Memory B cell (primary cell): ENCODE results near the gene PLCB4.

Experiments
- ATAC-seq: fragments of 150-1000 bp; cut with Tn5 transposase; 2 replicates; pipeline ENCODE4 v1.10.0; 2021; ENCODE audit warnings: low read depth, mild to moderate bottlenecking, moderate library complexity
- DNase-seq, 2 donors: peaks; one replicate each; pipeline ENCODE4 v3.0.0; 2022; ENCODE audit warnings: low spot score in 2 of 2
- H3K27ac Mint-ChIP-seq: one replicate; pipeline ENCODE4 v1.8.0; 2022; ENCODE audit warnings: mild to moderate bottlenecking, moderate library complexity, mixed read lengths
- H3K27me3 Mint-ChIP-seq: one replicate; pipeline ENCODE4 v1.8.0; 2022; ENCODE audit warnings: mixed read lengths
- H3K36me3 Mint-ChIP-seq: one replicate; pipeline ENCODE4 v1.8.0; 2022; ENCODE audit warnings: mild to moderate bottlenecking, mixed read lengths
- H3K4me1 Mint-ChIP-seq: one replicate; pipeline ENCODE4 v1.8.0; 2022; ENCODE audit warnings: mixed read lengths
- H3K4me3 Mint-ChIP-seq: one replicate; pipeline ENCODE4 v1.8.0; 2022; ENCODE audit warnings: mild to moderate bottlenecking, moderate library complexity, mixed read lengths
- H3K9me3 Mint-ChIP-seq: one replicate; pipeline ENCODE4 v1.8.0; 2022; ENCODE audit warnings: mixed read lengths

PLCB4 gene

DNA sequence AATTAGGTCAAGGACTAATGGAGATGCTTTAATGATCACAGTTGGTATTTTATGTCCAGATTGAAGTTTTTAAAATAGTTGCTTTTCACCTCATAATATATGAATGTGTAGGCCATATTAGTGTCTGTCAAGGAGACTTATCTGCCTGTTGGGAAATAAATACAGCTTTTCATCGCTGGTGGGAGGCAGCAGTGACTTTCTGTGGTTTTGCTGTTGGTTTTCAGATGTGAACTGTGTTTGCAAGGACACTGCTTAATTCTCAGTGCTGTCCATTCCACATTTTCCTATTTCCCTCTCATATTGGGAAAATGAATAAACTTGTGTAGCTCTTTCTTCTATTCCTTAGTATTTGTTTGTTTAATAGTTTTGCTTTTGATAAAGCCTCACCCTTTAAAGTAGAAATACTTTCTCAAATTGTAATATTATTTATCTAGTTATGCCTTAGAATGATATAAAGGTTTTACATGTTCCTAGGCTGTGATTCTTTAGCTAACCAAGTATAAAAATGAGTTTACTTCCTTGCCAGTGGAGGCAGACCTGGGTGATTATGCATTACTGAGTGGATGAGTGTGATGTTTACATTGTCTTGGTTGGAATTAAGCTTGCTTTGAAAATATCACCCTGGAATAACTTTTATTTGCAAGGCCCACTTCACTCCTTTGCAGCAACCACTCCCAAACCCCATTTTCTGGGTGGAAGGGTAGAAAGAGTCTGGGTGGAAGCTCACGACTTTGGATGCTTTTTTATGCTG, 3.3 kb downstream of the PLCB4 start:
- ATAC-seq (no peak), DNase-seq (no peak)
- peaks cover 2% of the 10 kb centered on the region for H3K36me3 Mint-ChIP-seq
- no peak overlapping the region for H3K27ac Mint-ChIP-seq
- peaks cover 1% of the 10 kb centered on the region for H3K9me3 Mint-ChIP-seq
- H3K27me3 Mint-ChIP-seq = peaks cover 5% of the 10 kb centered on the region
- peaks cover 2% of the 10 kb centered on the region for H3K4me1 Mint-ChIP-seq
- no peak overlapping the region for H3K4me3 Mint-ChIP-seq

DNA sequence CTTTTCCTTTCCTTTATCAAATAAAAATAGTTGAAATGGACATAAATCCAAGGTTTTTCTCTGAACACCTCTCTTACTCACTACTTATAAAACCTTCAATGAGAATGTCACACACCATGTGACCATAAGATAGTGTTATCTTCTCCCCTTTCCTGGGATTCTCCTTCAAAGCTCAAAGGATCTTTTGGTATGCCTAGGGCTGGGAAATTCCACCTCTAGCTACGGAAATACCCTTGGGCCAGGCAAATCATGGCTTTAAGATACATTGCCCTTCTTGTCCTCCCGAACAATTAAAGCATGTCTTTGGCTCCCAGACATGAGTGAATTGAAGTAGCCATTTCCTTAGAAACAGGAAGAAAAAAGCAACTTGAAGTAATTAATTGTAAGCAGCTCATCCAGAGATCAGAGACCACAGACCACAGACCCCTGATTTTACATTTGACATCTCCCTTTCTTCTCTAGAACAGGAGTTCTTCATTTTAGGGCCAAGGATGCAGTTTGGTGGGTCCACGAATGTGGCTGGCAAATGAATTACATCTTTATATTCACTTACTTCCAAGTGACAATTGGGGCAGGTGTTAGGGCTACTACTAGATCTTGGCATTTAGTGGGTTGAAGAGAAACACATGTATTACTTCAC, 4.1 kb downstream of the PLCB4 start:
- Mint-ChIP-seq H3K4me3 (no peak overlapping the region), H3K27me3 (peaks cover 5% of the 10 kb centered on the region), H3K9me3 (peaks cover 1% of the 10 kb centered on the region), H3K36me3 (peaks cover 2% of the 10 kb centered on the region), H3K27ac (no peak overlapping the region), H3K4me1 (peaks cover 2% of the 10 kb centered on the region)
- ATAC-seq (no peak), DNase-seq (no peak)

DNA sequence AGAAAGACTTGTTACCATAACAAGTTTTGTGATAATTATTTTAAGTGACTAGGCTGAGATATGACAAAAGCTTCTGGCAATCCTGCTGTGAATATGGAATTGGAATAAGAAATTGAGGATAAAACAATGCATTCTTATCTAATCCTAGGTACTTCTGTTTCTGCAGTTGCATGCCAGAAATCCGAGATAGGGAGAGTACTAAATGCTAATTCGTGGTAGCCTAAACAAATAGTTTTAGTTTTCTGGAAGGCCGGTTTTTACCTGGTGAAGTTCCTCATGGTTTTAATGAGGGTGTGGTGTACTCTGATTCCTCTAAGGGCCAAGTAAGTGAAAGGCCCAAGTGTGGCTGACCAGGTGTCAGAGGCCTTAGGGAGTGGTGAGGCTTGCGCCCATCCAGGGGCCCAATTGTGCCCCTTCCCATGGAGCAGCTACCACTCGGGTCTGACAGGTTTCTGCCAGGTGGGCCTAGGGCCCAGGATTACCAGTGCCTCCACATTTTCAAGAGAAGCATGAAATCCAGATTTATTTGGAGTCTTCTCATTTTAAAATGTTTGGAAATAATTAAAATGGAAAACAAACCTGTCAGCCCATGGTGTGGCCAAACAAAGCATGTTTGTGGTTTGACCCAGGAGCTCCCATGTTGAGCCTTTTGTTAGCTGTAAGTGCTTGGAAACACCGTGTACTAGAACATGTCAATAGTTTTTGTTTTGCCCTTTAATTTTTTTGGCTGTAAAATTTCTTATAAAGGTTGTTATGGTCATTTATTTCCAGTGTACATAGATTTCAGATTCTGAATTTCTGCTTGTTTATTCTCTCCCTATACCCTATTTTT, 6.6 kb downstream of the PLCB4 start:
- no peaks in the 10 kb centered on the region for H3K36me3 Mint-ChIP-seq
- no peaks in the 10 kb centered on the region for H3K27me3 Mint-ChIP-seq
- no peak overlapping the region for H3K4me3 Mint-ChIP-seq
- no peak overlapping the region for H3K27ac Mint-ChIP-seq
- no peaks in the 10 kb centered on the region for H3K9me3 Mint-ChIP-seq
- H3K4me1 Mint-ChIP-seq = no peaks in the 10 kb centered on the region
- no peak for ATAC-seq
- no peak for DNase-seq

DNA sequence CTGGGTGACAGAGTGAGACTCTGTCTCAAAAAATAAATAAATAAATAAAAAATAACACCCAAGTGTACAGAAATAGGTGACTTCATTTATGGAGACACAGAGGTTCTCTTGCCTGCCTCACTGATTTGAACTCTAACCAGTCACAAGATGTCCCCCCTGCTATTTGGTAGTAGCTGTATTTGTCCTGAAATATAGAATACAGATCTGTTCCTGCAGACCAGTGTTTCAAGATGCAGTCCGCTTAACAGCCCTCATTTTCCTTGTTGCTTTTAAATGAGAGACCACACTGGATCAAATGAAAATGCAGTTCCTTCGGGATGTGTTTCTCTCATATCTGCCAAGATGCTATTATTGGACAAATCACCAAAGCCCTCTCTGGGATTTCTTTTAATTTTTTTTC, 7.6 kb downstream of the PLCB4 start:
- DNase-seq (no peak), ATAC-seq (no peak)
- H3K9me3 Mint-ChIP-seq = no peaks in the 10 kb centered on the region
- no peaks in the 10 kb centered on the region for H3K36me3 Mint-ChIP-seq
- H3K4me3 Mint-ChIP-seq = no peak overlapping the region
- H3K27ac Mint-ChIP-seq = no peak overlapping the region
- H3K4me1 Mint-ChIP-seq = no peaks in the 10 kb centered on the region
- H3K27me3 Mint-ChIP-seq = no peaks in the 10 kb centered on the region

GRCh38 chr20:9078826-9079731, 10.2 kb downstream of the PLCB4 start:
- DNase-seq = no peak
- Mint-ChIP-seq H3K9me3 (no peaks in the 10 kb centered on the region), H3K27ac (no peak overlapping the region), H3K4me3 (no peak overlapping the region), H3K36me3 (no peaks in the 10 kb centered on the region), H3K4me1 (no peaks in the 10 kb centered on the region), H3K27me3 (no peaks in the 10 kb centered on the region)
- ATAC-seq = no peak

GRCh38 chr20:9081423-9081966, 12.6 kb downstream of the PLCB4 start:
- Mint-ChIP-seq H3K4me1 (no peaks in the 10 kb centered on the region), H3K9me3 (no peaks in the 10 kb centered on the region), H3K27ac (no peak overlapping the region), H3K27me3 (no peaks in the 10 kb centered on the region), H3K36me3 (no peaks in the 10 kb centered on the region), H3K4me3 (no peak overlapping the region)
- ATAC-seq (no peak), DNase-seq (no peak)

DNA sequence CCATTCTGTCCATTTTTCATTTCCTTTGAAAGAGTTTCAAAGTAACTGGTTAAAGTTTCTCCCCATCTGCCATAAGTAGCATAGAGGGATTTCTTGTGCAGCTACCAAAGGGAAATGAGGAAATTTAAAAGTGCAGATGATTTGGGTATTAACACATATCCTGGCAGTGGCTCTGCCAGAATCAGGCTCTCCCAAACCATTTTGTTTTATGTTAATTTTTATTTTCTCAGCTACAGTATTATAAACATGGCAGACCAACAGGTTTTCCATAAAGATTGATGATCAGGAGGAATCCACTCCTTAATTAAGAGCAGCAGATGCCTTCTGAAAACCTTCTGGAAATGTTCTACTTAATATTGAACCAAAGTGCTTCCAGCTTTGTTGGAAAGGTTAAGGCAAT, 13.9 kb downstream of the PLCB4 start:
- no peak overlapping the region for H3K27ac Mint-ChIP-seq
- no peak overlapping the region for H3K4me3 Mint-ChIP-seq
- DNase-seq = no peak
- no peaks in the 10 kb centered on the region for H3K36me3 Mint-ChIP-seq
- no peak for ATAC-seq
- H3K4me1 Mint-ChIP-seq = no peaks in the 10 kb centered on the region
- H3K27me3 Mint-ChIP-seq = no peaks in the 10 kb centered on the region
- no peaks in the 10 kb centered on the region for H3K9me3 Mint-ChIP-seq

DNA sequence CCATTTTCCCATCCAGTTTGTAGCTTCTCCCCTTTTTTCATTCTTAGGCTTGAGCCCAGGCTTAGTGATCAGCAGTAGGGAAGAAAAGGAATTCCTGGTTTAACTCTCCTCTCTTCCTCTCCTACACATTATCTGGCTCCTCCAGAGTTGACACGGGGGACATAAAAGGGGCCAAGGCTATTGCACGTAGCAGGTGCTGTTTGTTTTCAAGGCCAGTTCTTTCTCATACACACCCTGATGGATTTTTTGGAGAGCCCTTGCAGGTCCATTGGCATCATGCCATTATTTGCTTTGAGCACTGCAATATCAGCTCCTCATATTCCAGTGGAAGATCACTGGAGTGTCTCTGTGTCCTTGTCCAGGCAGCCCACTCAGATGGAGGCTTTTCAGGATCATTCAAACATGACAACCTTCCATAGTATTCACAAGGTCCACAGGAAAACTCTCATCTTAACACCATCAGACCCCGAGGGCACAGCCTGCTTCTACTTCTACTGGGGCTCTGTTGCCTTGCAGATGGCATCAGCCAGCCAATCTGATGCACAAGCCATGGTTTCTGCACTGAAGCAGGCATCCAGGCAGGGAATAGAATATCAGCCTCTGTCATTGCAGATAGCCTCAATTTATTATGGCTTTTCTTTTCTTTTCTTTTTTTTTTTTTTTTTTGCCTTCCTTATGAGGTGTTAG, 18.8 kb downstream of the PLCB4 start:
- no peaks in the 10 kb centered on the region for H3K36me3 Mint-ChIP-seq
- no peak overlapping the region for H3K4me3 Mint-ChIP-seq
- DNase-seq = no peak
- no peaks in the 10 kb centered on the region for H3K4me1 Mint-ChIP-seq
- ATAC-seq = no peak
- no peaks in the 10 kb centered on the region for H3K9me3 Mint-ChIP-seq
- no peaks in the 10 kb centered on the region for H3K27me3 Mint-ChIP-seq
- no peak overlapping the region for H3K27ac Mint-ChIP-seq

- DNase-seq = no peak
- H3K9me3 Mint-ChIP-seq = no peaks in the 10 kb centered on the region
- no peaks in the 10 kb centered on the region for H3K36me3 Mint-ChIP-seq
- no peaks in the 10 kb centered on the region for H3K4me1 Mint-ChIP-seq
- no peak for ATAC-seq
- no peak overlapping the region for H3K4me3 Mint-ChIP-seq
- H3K27ac Mint-ChIP-seq = no peak overlapping the region
- no peaks in the 10 kb centered on the region for H3K27me3 Mint-ChIP-seq
These were observed 19.7 kb downstream of the PLCB4 start for GRCh38 chr20:9088556-9088955.

- Mint-ChIP-seq H3K4me1 (no peaks in the 10 kb centered on the region), H3K27me3 (no peaks in the 10 kb centered on the region), H3K4me3 (no peak overlapping the region), H3K27ac (no peak overlapping the region), H3K9me3 (no peaks in the 10 kb centered on the region), H3K36me3 (no peaks in the 10 kb centered on the region)
- DNase-seq = no peak
- no peak for ATAC-seq
These were observed 23.2 kb downstream of the PLCB4 start for GRCh38 chr20:9092113-9092512.

DNA sequence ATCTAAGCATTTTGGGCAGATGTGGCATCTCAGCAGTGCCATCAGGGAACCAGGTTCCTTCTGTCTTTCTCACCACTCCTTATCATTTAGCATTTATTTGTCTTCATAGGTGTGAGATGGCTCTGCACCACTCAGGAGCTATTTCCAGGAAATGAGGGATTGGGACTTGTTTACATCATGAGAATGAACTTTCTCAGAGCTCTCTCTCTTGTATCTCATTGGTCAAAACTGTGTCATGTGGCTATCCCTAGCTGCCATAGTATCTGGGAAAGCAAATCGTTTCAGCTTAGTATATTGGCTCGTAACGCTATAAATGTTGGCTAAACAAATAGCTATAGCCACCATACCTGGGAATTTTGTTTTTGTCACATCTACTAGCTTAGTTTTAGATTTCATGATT, 23.8 kb downstream of the PLCB4 start:
- H3K27me3 Mint-ChIP-seq = no peaks in the 10 kb centered on the region
- no peak for DNase-seq
- H3K4me3 Mint-ChIP-seq = no peak overlapping the region
- no peaks in the 10 kb centered on the region for H3K4me1 Mint-ChIP-seq
- no peak overlapping the region for H3K27ac Mint-ChIP-seq
- no peaks in the 10 kb centered on the region for H3K9me3 Mint-ChIP-seq
- ATAC-seq = no peak
- no peaks in the 10 kb centered on the region for H3K36me3 Mint-ChIP-seq

DNA sequence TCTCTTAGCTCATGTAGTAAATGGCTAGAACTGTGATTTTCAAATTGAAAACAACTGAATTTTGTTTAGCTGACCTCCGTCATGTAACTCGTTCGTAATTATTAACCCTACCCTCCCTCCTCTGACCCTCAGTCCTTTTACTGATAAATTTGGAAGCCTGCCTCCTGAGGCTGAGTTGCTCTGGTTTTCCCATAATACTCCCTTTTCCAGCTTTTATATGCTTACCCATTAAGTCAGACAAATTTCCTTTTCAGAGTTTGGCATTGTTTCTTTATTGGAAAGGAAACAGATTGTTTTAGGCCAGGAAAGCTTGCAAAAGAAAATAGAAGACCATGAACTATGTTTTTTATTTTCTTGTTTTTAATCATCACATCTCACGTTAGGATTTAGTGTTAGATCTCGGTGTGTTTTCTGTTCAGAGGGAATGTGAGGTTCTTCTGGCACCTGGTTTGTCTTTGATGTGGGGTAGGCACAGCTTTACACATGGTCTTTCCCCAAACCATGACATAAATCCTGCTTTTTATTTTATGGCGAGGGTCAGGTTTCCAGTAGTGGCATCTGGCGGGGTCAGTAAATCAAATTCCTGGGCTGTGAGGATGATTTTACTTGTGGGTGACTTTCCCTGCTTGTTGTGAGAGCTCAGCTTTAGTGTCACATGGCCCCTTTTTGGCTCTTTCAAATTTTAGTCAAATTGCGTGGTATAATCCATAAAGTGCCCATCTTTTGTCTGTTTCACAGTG, 24.5 kb downstream of the PLCB4 start:
- no peak for DNase-seq
- ATAC-seq = no peak
- Mint-ChIP-seq H3K9me3 (no peaks in the 10 kb centered on the region), H3K4me1 (no peaks in the 10 kb centered on the region), H3K27me3 (no peaks in the 10 kb centered on the region), H3K36me3 (no peaks in the 10 kb centered on the region), H3K27ac (no peak overlapping the region), H3K4me3 (no peak overlapping the region)
